Activated CD4-positive, alpha-beta T cell treated with anti-CD3 and anti-CD28 coated beads, Interleukin-2, amount 50 U/mL, for 4 hours (primary cell): Measurements from ENCODE around the gene LMCD1.

Experiments
- DNase-seq, 2 experiments: peaks; one replicate each; pipeline ENCODE4 v3.0.0-alpha.2; 2020

The LMCD1 gene

GRCh38 chr3:8509961-8510360 is 8.3 kb downstream of the LMCD1 start:
- no peak for DNase-seq

GRCh38 chr3:8512234-8512633 is 10.6 kb downstream of the LMCD1 start:
- DNase-seq, result no peak

- DNase-seq, result no peak
These were observed 14.5 kb downstream of the LMCD1 start for GRCh38 chr3:8516047-8516661.

DNA sequence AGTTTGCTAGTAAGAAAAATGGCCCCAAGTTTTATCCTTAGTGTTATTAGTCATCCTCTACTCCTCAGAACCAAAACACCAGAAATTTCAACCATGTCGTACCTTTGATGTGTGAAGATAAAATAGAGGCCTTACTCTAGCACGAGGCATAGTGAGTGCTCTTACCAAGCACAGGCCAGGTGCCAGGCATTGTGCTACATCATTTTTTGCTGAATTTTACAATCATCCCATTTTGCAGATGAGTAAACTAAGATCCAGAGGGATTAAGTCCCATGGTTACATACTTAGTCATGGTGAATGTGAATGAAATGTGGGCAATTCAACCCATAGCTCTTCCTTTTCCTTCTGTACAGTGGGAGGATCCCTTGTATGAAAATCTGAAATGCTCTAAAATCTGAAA is 15.2 kb downstream of the LMCD1 start:
- no peak for DNase-seq

GRCh38 chr3:8517487-8517886 is 15.9 kb downstream of the LMCD1 start:
- DNase-seq, result no peak

DNA sequence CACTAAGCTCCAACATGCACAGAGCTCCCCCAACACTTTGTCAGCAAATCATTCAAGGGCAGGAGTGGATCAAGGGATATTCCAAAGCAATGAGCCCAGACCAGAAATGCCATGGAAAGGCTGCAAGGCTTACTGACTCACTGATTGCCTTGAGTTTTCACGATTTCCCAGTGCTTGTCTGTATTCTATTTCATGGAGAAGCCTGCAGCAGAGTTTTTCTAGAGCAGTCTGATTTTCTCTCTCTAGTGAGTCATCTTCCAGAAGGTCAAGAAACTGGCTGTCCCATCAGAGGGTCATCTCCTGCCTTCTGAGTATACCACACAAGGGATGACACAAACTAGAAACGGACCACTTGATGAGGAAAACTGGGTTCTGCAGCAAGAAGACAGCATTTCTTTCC is 16.5 kb downstream of the LMCD1 start:
- no peak for DNase-seq

DNA sequence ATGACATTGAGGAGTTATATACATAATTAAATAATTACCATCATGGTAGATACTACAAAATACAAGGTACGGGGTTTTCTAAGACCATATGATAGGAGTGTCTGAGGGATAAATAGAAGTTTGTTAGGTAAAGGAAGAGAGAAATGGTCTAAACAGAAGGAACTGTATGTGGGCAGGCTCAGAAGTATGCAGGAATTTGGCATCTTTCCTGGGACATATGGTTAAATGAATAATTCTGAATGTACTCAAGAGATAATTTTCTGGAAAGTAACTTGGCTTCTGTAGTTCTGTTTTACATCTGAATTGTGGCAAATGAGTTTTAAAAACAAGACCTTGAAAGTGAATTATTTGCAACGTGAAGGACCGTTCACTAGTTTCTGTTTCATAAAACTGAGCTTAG is 17.5 kb downstream of the LMCD1 start:
- DNase-seq, result no peak

- DNase-seq, result no peak
These were observed 18.3 kb downstream of the LMCD1 start for GRCh38 chr3:8519774-8520448.

DNA sequence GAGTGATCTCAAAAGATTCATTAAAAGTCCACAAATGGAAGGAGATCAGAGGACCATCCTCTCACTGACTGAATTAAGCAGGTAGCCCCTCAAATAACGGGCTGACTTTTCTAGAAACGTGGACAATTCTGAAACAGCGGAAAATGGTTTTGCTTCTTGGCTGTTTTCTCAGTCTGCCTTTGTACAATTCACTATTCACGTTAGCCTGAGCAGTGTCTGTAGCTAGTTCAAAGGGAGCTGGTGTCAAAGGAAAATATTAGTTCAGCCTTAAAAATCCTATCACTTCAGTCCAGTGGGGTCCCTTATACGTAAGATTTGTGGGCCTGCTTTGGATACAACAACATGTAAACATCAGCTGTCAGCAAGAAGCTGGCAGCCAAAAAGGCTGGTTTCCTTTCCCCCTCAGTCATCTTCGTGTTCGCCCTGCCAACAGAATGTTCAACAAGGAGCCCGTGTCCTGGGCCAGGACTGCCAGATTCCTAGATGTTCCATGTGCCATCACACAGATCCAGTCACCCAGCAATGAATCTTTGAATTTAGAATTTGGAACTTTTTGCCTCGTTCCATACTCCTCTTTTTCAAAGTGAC is 19.3 kb downstream of the LMCD1 start:
- no peak for DNase-seq

- no peak for DNase-seq
These were observed 21.4 kb downstream of the LMCD1 start for GRCh38 chr3:8523041-8523440.

DNA sequence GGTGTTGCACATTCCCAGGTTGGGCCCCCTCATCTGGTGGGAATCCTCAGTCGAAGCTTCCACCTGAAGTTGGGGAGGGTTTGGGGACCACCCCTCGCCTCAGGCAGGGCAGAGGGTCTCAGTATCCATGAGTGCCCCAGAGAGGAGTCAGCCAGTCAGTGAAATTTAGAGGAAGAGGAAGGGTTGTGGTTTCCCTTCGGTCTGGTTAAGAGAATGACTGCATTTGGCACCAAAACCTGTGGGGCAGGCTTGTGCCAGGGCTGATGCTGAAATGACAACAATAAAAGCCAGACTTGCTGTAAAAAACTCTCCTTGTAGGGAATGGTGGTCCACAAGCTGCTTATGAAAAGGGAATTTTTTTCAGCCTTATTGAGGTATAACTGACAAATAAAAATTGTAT is 22.6 kb downstream of the LMCD1 start:
- DNase-seq, result no peak

GRCh38 chr3:8524656-8525399 is 23.2 kb downstream of the LMCD1 start:
- DNase-seq, result no peak

GRCh38 chr3:8525893-8526292 is 24.3 kb downstream of the LMCD1 start:
- DNase-seq, result no peak

GRCh38 chr3:8529181-8529637 is 27.6 kb downstream of the LMCD1 start:
- no peak for DNase-seq

DNA sequence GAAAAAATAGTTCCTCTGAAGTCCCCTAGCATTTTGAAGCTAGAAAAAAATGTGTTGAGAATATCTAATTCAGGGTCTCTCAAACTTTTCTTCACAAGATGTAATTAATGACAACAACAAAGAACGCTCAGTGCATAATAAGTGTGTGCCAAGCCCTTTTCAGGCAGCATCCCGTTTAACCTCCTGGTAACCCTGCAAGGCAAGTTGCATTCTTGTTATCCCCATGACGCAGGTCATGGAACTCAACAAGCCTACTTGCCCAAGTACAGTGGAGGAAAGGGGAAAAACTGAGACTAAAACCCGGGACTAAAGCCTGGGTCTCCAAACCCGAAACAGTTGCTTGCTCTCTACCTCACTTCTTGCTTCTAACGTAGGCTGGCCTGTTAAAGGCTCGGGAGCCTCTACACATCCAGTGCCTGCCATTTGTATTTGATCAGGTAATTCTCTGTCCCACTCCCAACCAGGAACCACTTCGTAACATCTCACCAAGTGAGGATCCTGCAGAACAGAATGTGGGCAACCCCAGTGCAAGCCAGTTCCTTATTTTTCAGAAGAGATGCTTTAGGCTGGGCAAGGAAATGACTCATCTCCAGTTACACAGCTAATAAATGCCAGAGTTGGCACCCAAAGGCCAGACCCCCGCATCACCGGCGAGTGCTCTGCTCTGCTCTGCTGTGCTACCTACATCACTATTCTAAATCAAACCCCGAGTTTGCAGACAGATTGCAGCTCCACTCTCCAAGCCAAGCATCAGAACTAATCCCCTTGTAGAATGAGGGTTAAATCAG is 28.3 kb downstream of the LMCD1 start:
- DNase-seq, result no peak

DNA sequence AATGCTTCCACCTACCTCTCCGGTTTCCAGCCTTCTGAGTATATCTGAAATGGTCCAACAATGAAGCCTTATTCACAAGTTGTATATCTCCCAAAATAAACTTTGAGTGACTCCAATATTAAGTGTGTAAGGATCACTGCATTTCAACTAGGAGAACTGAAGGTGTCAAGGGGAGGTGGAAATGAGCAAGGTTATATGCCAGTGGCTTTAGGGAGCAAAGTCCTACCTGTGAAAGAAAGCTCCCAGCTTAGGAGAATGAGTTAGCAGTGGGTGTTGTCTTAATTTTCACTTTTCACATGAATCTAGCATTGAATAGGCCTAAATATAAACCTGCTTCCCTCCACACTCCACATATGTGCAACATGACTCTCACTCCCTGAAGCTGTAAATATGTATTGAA is 29.0 kb downstream of the LMCD1 start:
- no peak for DNase-seq

- no peak for DNase-seq
These were observed 30.7 kb downstream of the LMCD1 start for GRCh38 chr3:8532251-8532871.

- no peak for DNase-seq
These were observed 34.8 kb downstream of the LMCD1 start for GRCh38 chr3:8536096-8537056.

- no peak for DNase-seq
These were observed 35.8 kb downstream of the LMCD1 start for GRCh38 chr3:8537440-8537839.

GRCh38 chr3:8538223-8538622 is 36.6 kb downstream of the LMCD1 start:
- DNase-seq, result no peak

- no peak for DNase-seq
These were observed 37.3 kb downstream of the LMCD1 start for GRCh38 chr3:8538913-8539312.
